ENCODE data around the gene RIN2.
"Not testable (repeated sequence)": the region's sequence is repeated elsewhere in the genome, so short reads cannot be mapped to it uniquely, and the experiment has no call there.

RIN2 gene

DNA sequence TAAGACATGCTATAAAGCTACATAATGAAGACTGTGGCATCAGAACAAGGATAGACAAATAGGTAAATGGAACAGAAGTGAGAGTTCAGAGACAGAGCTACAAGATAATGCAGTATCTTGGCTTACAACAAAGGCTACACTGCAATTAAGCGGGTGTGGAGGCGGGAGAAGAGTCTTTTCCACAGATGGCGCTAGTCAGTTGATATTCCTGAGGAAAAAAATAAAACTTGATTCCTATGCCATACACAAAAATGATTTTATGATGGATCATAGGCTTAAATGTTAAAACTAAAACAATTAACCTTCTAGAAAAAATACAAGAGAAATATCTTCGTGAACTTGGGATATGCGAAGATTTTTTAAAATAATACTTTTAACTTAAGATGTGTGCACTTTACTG is 31.0 kb downstream of the RIN2 start:
- DNase-seq: no peak

DNA sequence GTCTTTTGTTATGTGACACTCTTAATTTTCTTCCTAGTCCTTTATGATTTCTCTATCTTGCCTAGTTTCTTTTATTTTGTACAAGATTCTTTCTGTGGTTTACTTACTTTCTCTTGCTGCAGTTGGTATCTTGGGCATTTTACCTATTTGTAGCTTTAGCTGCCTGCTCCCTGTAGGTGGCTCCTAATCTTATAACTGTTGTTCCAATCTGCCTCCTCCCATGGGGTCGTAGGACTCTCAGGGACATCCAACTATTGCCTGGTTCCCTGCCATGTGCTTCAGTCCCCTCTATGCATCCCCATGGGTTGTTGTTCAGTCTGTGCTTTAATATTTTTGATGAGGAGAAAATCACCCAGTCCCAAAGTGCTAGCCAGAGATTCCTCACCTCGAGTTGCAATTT is 31.4 kb downstream of the RIN2 start:
- DNase-seq: peak; percentile 48

DNA sequence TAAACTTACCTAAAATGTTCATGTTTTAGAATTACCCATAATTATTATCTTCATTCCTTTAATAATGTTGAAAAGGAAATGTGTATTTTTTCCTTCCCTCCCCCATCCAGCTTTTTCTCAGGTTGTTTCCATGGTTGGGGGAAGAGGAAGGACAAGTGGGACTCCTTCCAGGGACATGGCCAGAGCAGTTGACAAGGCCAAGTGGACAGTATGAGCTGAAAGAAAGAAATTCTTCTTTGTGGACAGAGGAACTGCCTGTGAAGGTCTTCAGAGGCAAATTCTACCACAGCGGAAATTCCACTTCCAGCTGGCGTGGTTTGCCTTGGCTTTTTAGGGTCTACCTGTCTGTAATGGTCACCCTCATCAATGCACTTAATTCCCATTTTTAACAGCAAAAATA is 33.8 kb downstream of the RIN2 start:
- no peak for DNase-seq

DNA sequence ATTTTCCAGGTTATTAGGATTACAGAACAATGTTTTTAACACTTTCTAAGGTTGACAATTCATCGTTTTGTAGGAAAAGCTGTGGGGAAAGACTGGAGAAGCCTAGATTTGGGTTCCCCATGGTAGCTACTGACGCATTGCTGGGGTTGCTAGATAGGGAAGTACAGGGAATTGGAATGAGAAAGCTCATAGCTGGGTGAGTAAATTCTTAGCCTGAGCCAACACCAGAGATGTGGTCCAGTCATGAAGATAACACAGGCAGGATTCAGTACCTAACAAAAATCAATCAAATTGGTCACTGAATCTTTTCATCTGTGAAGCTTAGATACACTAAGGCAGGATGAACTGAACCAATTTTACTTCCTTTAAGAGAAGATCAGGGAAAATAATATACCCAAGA is 35.7 kb downstream of the RIN2 start:
- no peak for DNase-seq

DNA sequence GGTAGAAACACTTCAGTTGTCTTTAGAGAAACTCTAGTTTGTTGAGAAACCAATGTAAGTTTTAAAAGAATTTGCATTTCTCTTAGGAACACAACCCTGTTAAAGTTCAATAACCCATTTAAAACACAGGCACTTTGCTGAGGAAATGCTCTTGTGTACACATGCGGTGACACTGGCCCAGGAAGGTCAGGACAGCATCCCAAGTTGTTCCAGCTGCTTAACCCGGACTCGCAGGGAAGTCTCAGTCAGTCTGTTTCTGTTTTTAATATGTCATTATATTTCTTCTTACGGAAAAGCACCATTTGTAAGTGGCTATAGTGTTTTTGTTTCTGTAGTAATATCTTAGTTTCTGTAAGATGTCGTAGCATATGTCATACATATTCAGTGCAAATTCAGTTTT is 36.9 kb downstream of the RIN2 start:
- DNase-seq: no peak

DNA sequence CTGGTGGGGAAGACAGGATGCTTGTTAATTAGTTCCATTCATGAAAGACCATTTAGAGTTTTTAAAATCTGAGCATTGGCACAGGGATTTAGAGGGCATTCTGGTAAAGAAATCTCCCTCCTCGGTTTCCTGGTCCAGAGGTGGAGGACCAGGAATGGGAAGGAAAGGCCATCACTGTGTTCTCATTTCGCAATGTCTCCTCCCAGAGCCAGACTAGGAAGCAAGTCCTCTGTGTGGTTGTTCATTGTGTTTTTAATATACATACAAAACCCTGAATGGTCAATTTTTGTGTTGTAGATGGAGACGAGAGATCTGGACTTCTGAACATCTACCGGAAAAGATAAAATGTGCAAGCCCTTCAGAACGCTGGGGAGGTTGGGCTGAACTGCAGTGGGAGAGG is 41.3 kb downstream of the RIN2 start:
- DNase-seq: no peak

DNA sequence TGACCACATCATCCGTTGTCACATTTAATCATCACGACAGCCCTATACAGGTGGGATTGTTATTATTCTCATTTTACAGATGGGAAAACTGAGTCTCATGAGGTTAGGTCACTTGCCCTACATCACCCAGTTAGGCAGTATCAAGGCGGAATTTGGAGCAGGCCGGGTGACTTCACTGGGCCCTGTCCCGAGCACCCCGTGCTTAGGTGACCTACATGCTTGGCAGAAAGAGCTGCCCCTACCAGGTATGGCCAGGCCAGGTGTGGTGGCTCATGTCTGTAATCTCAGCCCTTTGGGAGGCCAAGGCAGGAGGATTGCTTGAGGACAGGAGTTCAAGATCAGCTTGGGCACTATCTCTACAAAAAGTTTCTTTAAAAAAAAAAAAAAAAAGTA is 44.0 kb downstream of the RIN2 start:
- DNase-seq: no peak

DNA sequence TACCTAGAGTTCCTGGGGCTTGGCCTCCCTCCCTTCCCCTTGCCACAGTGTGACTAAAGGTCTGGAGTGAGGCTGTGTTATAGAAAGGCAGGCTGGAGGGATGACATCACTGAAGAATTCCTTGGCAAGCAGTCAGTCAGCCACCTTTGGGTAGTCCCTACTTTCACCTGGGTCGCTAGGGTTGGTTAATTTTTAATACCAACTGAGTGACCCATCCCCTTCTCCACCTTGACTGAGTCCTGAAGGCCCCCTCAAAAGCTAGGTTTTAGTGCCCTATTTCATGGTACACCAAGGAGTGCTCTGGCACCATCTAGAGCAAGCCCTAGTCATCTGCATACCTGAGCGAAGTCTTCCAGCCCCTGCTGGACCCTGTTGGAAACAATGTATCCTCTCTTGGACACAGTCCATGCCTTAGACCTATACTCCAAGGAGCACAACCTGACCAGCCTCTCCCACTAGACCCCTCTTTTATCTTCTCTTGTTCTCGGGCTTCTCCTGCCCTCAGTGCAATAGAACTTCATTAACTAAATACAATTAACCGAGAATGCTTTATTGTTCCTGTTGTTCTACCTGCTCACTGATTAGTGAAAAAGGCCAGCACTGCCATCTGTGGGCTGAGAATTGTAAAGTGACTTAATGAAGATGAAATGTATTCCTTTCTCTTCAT is 44.6 kb downstream of the RIN2 start:
- peak; percentile 55 for DNase-seq

DNA sequence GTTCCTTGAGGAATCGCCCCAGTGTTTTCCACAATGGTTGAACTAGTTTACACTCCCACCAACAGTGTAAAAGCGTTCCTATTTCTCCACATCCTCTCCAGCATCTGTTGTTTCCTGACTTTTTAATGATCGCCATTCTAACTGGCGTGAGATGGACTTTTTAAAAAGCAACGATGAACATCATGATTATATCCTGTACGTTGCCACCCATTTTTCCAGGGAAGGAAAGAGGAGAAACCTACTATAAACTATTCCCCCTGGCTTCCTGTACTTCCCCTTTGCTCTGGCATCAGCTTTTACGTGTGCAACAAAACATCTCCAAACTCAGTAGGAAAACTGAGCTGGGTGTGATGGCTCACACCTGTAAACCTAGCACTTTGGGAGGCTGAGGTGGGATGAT is 48.2 kb downstream of the RIN2 start:
- DNase-seq: not testable (repeated sequence)

DNA sequence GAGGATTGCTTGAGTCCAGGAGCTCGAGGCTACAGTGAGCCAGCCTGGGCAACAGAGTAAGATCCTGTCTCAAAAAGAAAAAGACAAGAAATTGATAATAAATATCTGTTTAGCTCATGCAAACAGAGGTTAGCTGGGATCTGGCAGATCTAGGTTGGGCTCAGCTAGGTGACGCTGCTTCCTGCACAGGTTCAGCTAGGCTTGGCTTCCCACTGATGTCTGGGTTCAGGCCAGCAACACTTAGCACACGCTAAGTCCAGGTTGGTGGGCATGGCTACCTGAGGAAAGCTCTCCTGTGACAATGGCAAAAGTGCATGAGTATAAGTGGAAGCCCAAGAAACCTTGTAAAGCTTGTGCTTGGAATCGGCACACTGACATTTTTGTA is 48.7 kb downstream of the RIN2 start:
- no peak for DNase-seq

DNA sequence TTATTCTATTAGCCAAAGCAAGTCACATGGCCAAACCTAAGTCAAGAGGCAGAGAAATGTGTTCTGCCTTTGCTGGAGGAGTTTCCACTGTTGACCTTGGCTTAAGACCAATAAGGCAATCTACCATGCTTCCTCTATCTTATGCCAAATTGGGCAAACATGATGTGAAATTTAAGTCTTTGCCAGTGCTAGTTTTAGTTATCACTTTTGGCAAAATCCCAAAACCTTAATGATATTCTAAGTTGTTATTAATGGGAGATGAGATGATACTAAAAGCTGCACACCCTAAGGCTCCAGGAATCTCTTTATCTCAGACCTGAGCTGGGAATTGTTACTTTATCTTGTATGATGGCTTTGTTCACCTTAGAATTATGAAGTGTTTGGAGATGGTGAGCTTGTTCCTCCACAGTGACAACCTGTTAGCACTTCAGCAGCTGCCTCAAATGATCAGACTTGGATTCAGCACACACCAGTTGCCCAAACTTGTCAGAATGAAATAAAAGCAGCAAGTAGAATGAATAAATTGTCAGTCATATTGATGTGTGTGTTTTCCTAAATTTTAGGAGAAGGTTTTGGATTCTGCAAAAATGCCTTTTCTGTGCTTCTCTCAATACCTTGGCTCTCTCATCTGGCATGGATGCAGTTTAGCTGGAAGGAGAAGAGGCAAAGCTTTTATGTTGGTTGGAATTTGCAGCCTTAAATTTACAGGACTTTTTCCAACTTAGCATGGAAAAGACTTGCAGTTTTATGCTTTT is 49.3 kb downstream of the RIN2 start:
- no peak for DNase-seq

Measured in NCI-H82 (cell line).